Measurements from ENCODE around the gene CDK5RAP3. TPM values are rescaled to one million over a fixed set of nuclear protein-coding genes. Genes with fewer than 3 reads are reported as not detected.

Gene CDK5RAP3
- total RNA-seq, 1 experiment from 2014 or later, result 149 TPM

DNA sequence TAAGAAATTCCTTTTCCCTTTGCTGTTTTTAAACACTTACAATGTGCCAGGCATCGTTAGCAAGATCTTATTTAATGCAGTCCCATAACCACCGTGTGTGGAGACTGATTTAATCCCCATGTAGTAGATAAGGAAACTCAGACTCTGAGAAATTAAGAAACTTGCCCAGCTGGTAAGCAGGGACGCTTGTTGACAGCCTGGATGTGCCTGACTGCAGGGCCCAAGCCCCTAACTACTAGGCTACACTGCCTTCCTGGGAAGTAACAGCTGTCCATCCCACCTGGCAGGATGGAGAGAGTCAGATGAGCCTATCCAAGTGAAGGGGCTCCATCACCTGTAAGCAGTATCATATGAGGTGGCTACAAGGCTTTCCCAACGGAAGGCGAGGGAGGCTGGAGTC lies 23.1 kb downstream of the CDK5RAP3 start:
- no peak overlapping the region for H3K4me3 Mint-ChIP-seq
- H3K4me1 ChIP-seq (ENCODE audit: insufficient read depth, low read length), result peaks cover 4% of the 10 kb centered on the region; the same call in 1 of the 2 replicates
- no peak overlapping the region for H2BK120ac ChIP-seq (ENCODE audit: low read depth, low read length, poor library complexity, severe bottlenecking)

More for the DNA sequence above, 23.1 kb downstream of the CDK5RAP3 start:
- no CpG with 5 or more reads among the region's 5 CpGs for WGBS (ENCODE audit: extremely low coverage, insufficient read length, low lambda C conversion rate)
- no peak overlapping the region for H2BK5ac ChIP-seq (ENCODE audit: insufficient read length, low read length)
- no peak overlapping the region for H3K18ac ChIP-seq (ENCODE audit: insufficient read length, low read depth, low read length)
- peaks cover 3% of the 10 kb centered on the region for H3K27me3 Mint-ChIP-seq (ENCODE audit: low read depth)
- no peaks in the 10 kb centered on the region for H3K9me3 ChIP-seq (ENCODE audit: control insufficient read depth, low read depth, low read length)
- no peaks in the 10 kb centered on the region for H3K79me2 ChIP-seq (ENCODE audit: insufficient read depth, low read length)
- H3K79me1 ChIP-seq (ENCODE audit: insufficient read depth, low read depth, low read length, poor library complexity, severe bottlenecking), result no peaks in the 10 kb centered on the region
- H4K8ac ChIP-seq (replicated peaks; ENCODE audit: insufficient read length, low read depth, low read length), result no peak overlapping the region
- no peaks in the 10 kb centered on the region for H3K23me2 ChIP-seq (ENCODE audit: insufficient read length, low read depth, low read length, poor library complexity, severe bottlenecking)
- H3K9me3 Mint-ChIP-seq, result no peaks in the 10 kb centered on the region; a peak in 1 of 5 replicates
- no peak overlapping the region for H4K91ac ChIP-seq (ENCODE audit: insufficient read length, low read depth, low read length)
- H2BK12ac ChIP-seq (ENCODE audit: insufficient read length, low read depth, low read length), result no peak overlapping the region
- no peak overlapping the region for H3T11ph ChIP-seq (ENCODE audit: low read length)
- no peak overlapping the region for H2BK20ac ChIP-seq (ENCODE audit: low read depth, low read length, poor library complexity, severe bottlenecking)
- H2BK15ac ChIP-seq (ENCODE audit: low read depth, low read length), result no peak overlapping the region
- no peaks in the 10 kb centered on the region for H4K20me1 ChIP-seq (ENCODE audit: control insufficient read depth, insufficient read depth, insufficient read length)
- H3K27ac Mint-ChIP-seq, result peak overlapping the region in 1 of 3 experiments; percentile 78; a peak in 1 of 7 replicates
- H4K5ac ChIP-seq (ENCODE audit: insufficient read length, low read depth, low read length), result no peak overlapping the region
- H3K27me3 ChIP-seq (ENCODE audit: insufficient read depth, low read length), result no peaks in the 10 kb centered on the region
- H3K9ac ChIP-seq (ENCODE audit: extremely low read depth, insufficient read length, low read length), result no peak overlapping the region
- no peak overlapping the region for H3K27ac ChIP-seq (ENCODE audit: insufficient read length, low read depth, low read length)
- TF ChIP-seq, protein P1, sequence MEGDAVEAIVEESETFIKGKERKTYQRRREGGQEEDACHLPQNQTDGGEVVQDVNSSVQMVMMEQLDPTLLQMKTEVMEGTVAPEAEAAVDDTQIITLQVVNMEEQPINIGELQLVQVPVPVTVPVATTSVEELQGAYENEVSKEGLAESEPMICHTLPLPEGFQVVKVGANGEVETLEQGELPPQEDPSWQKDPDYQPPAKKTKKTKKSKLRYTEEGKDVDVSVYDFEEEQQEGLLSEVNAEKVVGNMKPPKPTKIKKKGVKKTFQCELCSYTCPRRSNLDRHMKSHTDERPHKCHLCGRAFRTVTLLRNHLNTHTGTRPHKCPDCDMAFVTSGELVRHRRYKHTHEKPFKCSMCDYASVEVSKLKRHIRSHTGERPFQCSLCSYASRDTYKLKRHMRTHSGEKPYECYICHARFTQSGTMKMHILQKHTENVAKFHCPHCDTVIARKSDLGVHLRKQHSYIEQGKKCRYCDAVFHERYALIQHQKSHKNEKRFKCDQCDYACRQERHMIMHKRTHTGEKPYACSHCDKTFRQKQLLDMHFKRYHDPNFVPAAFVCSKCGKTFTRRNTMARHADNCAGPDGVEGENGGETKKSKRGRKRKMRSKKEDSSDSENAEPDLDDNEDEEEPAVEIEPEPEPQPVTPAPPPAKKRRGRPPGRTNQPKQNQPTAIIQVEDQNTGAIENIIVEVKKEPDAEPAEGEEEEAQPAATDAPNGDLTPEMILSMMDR (conservative IDR thresholded peaks at IDR 0.05), result no peak
- no peak overlapping the region for H3K14ac ChIP-seq (ENCODE audit: insufficient read depth, low read length)
- no peak overlapping the region for H3K4me2 ChIP-seq (ENCODE audit: insufficient read depth, insufficient read length, low read length)
- peaks cover 60 to 66% of the 10 kb centered on the region in 2 experiments for H3K4me1 Mint-ChIP-seq
- H2AFZ ChIP-seq (ENCODE audit: low read length), result no peak overlapping the region
- H3K4ac ChIP-seq (ENCODE audit: low read depth, low read length), result no peak overlapping the region
- H3K36me3 Mint-ChIP-seq (ENCODE audit: insufficient read depth in 1 of 3, low read depth in 3 of 3), result no peaks in the 10 kb centered on the region
- H3K56ac ChIP-seq (ENCODE audit: insufficient read length, low read depth, low read length), result no peak overlapping the region
- no peak overlapping the region for H3K23ac ChIP-seq (ENCODE audit: insufficient read length, low read depth, low read length)
- no peak overlapping the region for H2AK5ac ChIP-seq (ENCODE audit: insufficient read length, low read length)
- no peak for DNase-seq
